ENCODE data around the gene STAT6.
"Not testable (repeated sequence)": the region's sequence is repeated elsewhere in the genome, so short reads cannot be mapped to it uniquely, and the experiment has no call there.

STAT6 gene

GRCh38 chr12:57087010-57087690, 24.0 kb downstream of the STAT6 start:
- DNase-seq (ENCODE audit: low read depth): peak; percentile 86

GRCh38 chr12:57086493-57087009, 24.6 kb downstream of the STAT6 start:
- DNase-seq (ENCODE audit: low read depth): peak; percentile 47

- peak; percentile 42 for DNase-seq (ENCODE audit: low read depth)
These were observed 25.1 kb downstream of the STAT6 start for GRCh38 chr12:57085999-57086492.

- DNase-seq (ENCODE audit: low read depth): no peak
These were observed 30.3 kb downstream of the STAT6 start for GRCh38 chr12:57080855-57081254.

- DNase-seq (ENCODE audit: low read depth): no peak
These were observed 31.3 kb downstream of the STAT6 start for GRCh38 chr12:57079821-57080220.

- DNase-seq (ENCODE audit: low read depth): peak; percentile 100
These were observed 32.4 kb downstream of the STAT6 start, which contains the start of gene NEMP1 for GRCh38 chr12:57078519-57079404. Gene NEMP1, minus strand, starts transcription at chr12:57078791. Its CDS starts 46 bp downstream, at chr12:57078745.

- not testable (repeated sequence) for DNase-seq (ENCODE audit: low read depth)
These were observed 37.4 kb downstream of the STAT6 start for GRCh38 chr12:57073566-57074450.

- no peak for DNase-seq (ENCODE audit: low read depth)
These were observed 38.5 kb downstream of the STAT6 start for GRCh38 chr12:57072661-57073060.

- DNase-seq (ENCODE audit: low read depth): peak; percentile 81
These were observed 41.6 kb downstream of the STAT6 start for GRCh38 chr12:57069523-57069922.

- DNase-seq (ENCODE audit: low read depth): no peak
These were observed 44.9 kb downstream of the STAT6 start for GRCh38 chr12:57066245-57066644.

GRCh38 chr12:57063991-57064685, 47.0 kb downstream of the STAT6 start:
- DNase-seq (ENCODE audit: low read depth): no peak

GRCh38 chr12:57058454-57058853, 52.7 kb downstream of the STAT6 start:
- no peak for DNase-seq (ENCODE audit: low read depth)

- DNase-seq (ENCODE audit: low read depth): no peak
These were observed 54.0 kb downstream of the STAT6 start for GRCh38 chr12:57057067-57057751.

GRCh38 chr12:57055824-57056223, 55.3 kb downstream of the STAT6 start:
- no peak for DNase-seq (ENCODE audit: low read depth)

GRCh38 chr12:57053901-57054300, 57.3 kb downstream of the STAT6 start:
- not testable (repeated sequence) for DNase-seq (ENCODE audit: low read depth)

- not testable (repeated sequence) for DNase-seq (ENCODE audit: low read depth)
These were observed 58.0 kb downstream of the STAT6 start for GRCh38 chr12:57053146-57053545.

GRCh38 chr12:57051011-57051410, 60.2 kb downstream of the STAT6 start:
- DNase-seq (ENCODE audit: low read depth): no peak

- DNase-seq (ENCODE audit: low read depth): no peak
These were observed 61.3 kb downstream of the STAT6 start, which contains the start of gene MYO1A for GRCh38 chr12:57049890-57050289. Gene MYO1A, minus strand, starts transcription at chr12:57050129. Its CDS starts 1,806 bp downstream, at chr12:57048323.

GRCh38 chr12:57049119-57049446, 62.1 kb downstream of the STAT6 start:
- no peak for DNase-seq (ENCODE audit: low read depth)

- DNase-seq (ENCODE audit: low read depth): no peak
These were observed 62.6 kb downstream of the STAT6 start for GRCh38 chr12:57048423-57049118.
